GM18907 (cell line): ENCODE data around the gene UHRF2.

Source experiments
- ATAC-seq: cut with Tn5 transposase; IDR thresholded peaks from one replicate; pipeline ENCODE4 v1.9.1; 2021; ENCODE audit warnings: mild to moderate bottlenecking, moderate library complexity; ENCODE audit not compliant: unreplicated experiment

Gene UHRF2

GRCh38 chr9:6552498-6553121 is 139.6 kb downstream of the UHRF2 start:
- ATAC-seq = no peak

- no peak for ATAC-seq
These were observed 140.9 kb downstream of the UHRF2 start for GRCh38 chr9:6553866-6554265.
